Stimulated activated CD4-positive, alpha-beta T cell treated with anti-CD3 and anti-CD28 coated beads, Interleukin-4, amount 100 ng/mL, for 4 hours (primary cell): ENCODE results near the gene FURIN.
A peak's percentile ranks its signal among the peaks of the same experiment; 100 is the strongest.
"Not testable (repeated sequence)": the region's sequence is repeated elsewhere in the genome, so short reads cannot be mapped to it uniquely, and the experiment has no call there.

ENCODE experiments used
- DNase-seq, 2 experiments: peaks; one replicate each; pipeline ENCODE4 v3.0.0-alpha.2; 2020

FURIN gene

GRCh38 chr15:90868261-90868689 lies at the start of gene FURIN:
Gene FURIN (plus strand): TSS chr15:90868588. CDS start chr15:90875741, 7,153 bp downstream.
- no peak for DNase-seq

- DNase-seq, result no peak
Observed at GRCh38 chr15:90819390-90819789, 49.0 kb upstream of the FURIN start.

- no peak for DNase-seq
Observed at GRCh38 chr15:90819850-90820249, 48.5 kb upstream of the FURIN start.

- no peak for DNase-seq
Observed at GRCh38 chr15:90820481-90820880, 47.9 kb upstream of the FURIN start.

- DNase-seq, result no peak
Observed at GRCh38 chr15:90822204-90822955, 46.0 kb upstream of the FURIN start.

GRCh38 chr15:90823455-90823974 lies 44.9 kb upstream of the FURIN start:
- DNase-seq, result no peak

GRCh38 chr15:90825115-90825899 lies 43.1 kb upstream of the FURIN start:
- DNase-seq, result not testable (repeated sequence)

GRCh38 chr15:90826206-90826885 lies 42.0 kb upstream of the FURIN start:
- not testable (repeated sequence) for DNase-seq

GRCh38 chr15:90826886-90827435 lies 41.4 kb upstream of the FURIN start:
- no peak for DNase-seq

GRCh38 chr15:90828111-90828510 lies 40.3 kb upstream of the FURIN start:
- DNase-seq, result no peak

- DNase-seq, result no peak
Observed at GRCh38 chr15:90829126-90829525, 39.3 kb upstream of the FURIN start.

- DNase-seq, result peak in 1 of 2 experiments; percentile 10
Observed at GRCh38 chr15:90829942-90830440, 38.4 kb upstream of the FURIN start.

GRCh38 chr15:90834626-90835025 lies 33.8 kb upstream of the FURIN start:
- DNase-seq, result no peak

GRCh38 chr15:90836296-90836871 lies 32.0 kb upstream of the FURIN start:
- DNase-seq, result no peak

- DNase-seq, result no peak
Observed at GRCh38 chr15:90837094-90837493, 31.3 kb upstream of the FURIN start.

- DNase-seq, result peak; percentile 75 to 92
Observed at GRCh38 chr15:90838139-90838538, 30.2 kb upstream of the FURIN start.

GRCh38 chr15:90838544-90838943 lies 29.8 kb upstream of the FURIN start:
- no peak for DNase-seq

GRCh38 chr15:90839187-90840071 lies 29.0 kb upstream of the FURIN start:
- no peak for DNase-seq

- DNase-seq, result no peak
Observed at GRCh38 chr15:90840157-90840855, 28.1 kb upstream of the FURIN start.

- no peak for DNase-seq
Observed at GRCh38 chr15:90840954-90841353, 27.4 kb upstream of the FURIN start.

GRCh38 chr15:90844696-90845095 lies 23.7 kb upstream of the FURIN start:
- no peak for DNase-seq
